OCI-LY7 (cell line): ENCODE data around the gene MYH8. TPM values are rescaled to one million over a fixed set of nuclear protein-coding genes. Genes with fewer than 3 reads are reported as not detected.

ENCODE experiments used
- BruUV-seq: library from RNA; stranded (reverse); fragments of 400-500 nt; replicated peaks from 2 replicates; lab custom pipeline; 2021; lab: Mats Ljungman, UMichigan
- CTCF ChIA-PET: fragments of 300-600 bp; sonication (Branson Sonifier 250); formaldehyde crosslinking; loops from one replicate; lab custom pipeline; 2022; ENCODE audit warnings: antibody characterized with exemption; ENCODE audit not compliant: unreplicated experiment; lab: Charles Lee
- POLR2A ChIA-PET: fragments of 300-600 bp; sonication (Branson Sonifier 250); formaldehyde crosslinking; loops from one replicate; lab custom pipeline; 2022; ENCODE audit warnings: antibody characterized with exemption; lab: Charles Lee
- DNase-seq: peaks from one replicate; pipeline ENCODE4 v3.0.0-alpha.2; 2015; ENCODE audit warnings: low spot score
- H2AFZ ChIP-seq: fragments of 200-600 bp; sonication (generic), shearing (Covaris generic); 2 replicates; pipeline ENCODE4 v1.6.1; 2014; ENCODE audit warnings: mild to moderate bottlenecking, antibody characterized with exemption, low read length, moderate library complexity
- H3K27ac ChIP-seq: fragments of 200-600 bp; sonication (generic); 2 replicates; pipeline ENCODE4 v1.5.1; 2014; ENCODE audit warnings: mixed run types, low read depth, mild to moderate bottlenecking, moderate library complexity, low read length, inconsistent platforms; ENCODE audit not compliant: poor library complexity, severe bottlenecking
- H3K36me3 ChIP-seq: fragments of 200-600 bp; sonication (generic); 2 replicates; pipeline ENCODE4 v1.6.1; 2014; ENCODE audit warnings: mild to moderate bottlenecking, antibody characterized with exemption, low read length, moderate library complexity, mixed read lengths; ENCODE audit not compliant: insufficient read depth
- H3K4me1 ChIP-seq: fragments of 200-600 bp; sonication (generic); 2 replicates; pipeline ENCODE4 v1.5.1; 2014; ENCODE audit warnings: mild to moderate bottlenecking, low read length; ENCODE audit not compliant: insufficient read depth, poor library complexity, severe bottlenecking
- H3K4me2 ChIP-seq: fragments of 200-600 bp; sonication (generic); 2 replicates; pipeline ENCODE4 v1.6.1; 2014; ENCODE audit warnings: mild to moderate bottlenecking, low read length
- H3K4me3 ChIP-seq: fragments of 200-600 bp; sonication (generic); 2 replicates; pipeline ENCODE4 v1.5.1; 2014; ENCODE audit warnings: mild to moderate bottlenecking, low read depth, low read length; ENCODE audit not compliant: poor library complexity, severe bottlenecking
- H3K79me2 ChIP-seq: fragments of 200-600 bp; sonication (generic); 2 replicates; pipeline ENCODE4 v1.6.1; 2016; ENCODE audit warnings: low read depth, mild to moderate bottlenecking, low read length, moderate library complexity, mixed read lengths; ENCODE audit not compliant: insufficient read depth
- H3K9me2 ChIP-seq: fragments of 200-600 bp; sonication (generic); 2 replicates; pipeline ENCODE4 v1.6.1; 2016; ENCODE audit warnings: mild to moderate bottlenecking, low read length, mixed read lengths; ENCODE audit not compliant: insufficient read depth
- H3K9me3 ChIP-seq: fragments of 200-600 bp; sonication (generic); 2 replicates; pipeline ENCODE4 v1.6.1; 2014; ENCODE audit warnings: mild to moderate bottlenecking, mixed run types, low read length, mixed read lengths
- H4K20me1 ChIP-seq: fragments of 200-600 bp; sonication (generic); 2 replicates; pipeline ENCODE4 v1.6.1; 2014; ENCODE audit warnings: mild to moderate bottlenecking, antibody characterized with exemption, low read length, moderate library complexity, mixed read lengths; ENCODE audit not compliant: insufficient read depth
- EZH2phosphoT487 ChIP-seq: fragments of 200-600 bp; sonication (generic); IDR thresholded peaks from 2 replicates; pipeline ENCODE4 v1.6.1; 2018; ENCODE audit warnings: low read depth, borderline replicate concordance, mild to moderate bottlenecking, mixed run types, antibody characterized with exemption, low read length, moderate library complexity, mixed read lengths
- intact Hi-C: fragments of 100-400 bp; cut with micrococcal nuclease; formaldehyde crosslinking; loops from one replicate; pipeline ENCODE4 v1.10.0; 2022; ENCODE audit not compliant: unreplicated experiment
- total RNA-seq, 2 experiments: library from RNA; depleted of rRNA in 1 of 2; stranded (reverse); fragments of >200 nt in 1 of 2; shearing (Covaris generic) in 1 of 2; gene quantifications; 2 replicates each; pipeline ENCODE4 v1.2.3, GENCODE V29; 2014 to 2022
- TF ChIP-seq, protein P1 (sequence below): fragments of 200-600 bp; sonication (generic); conservative IDR thresholded peaks from 2 replicates; pipeline ENCODE4 v1.5.1; 2014; ENCODE audit warnings: mild to moderate bottlenecking, antibody characterized with exemption, low read length, moderate library complexity, mixed read lengths

The MYH8 gene
- total RNA-seq, 2 experiments from 2014 or later, result not detected

DNA sequence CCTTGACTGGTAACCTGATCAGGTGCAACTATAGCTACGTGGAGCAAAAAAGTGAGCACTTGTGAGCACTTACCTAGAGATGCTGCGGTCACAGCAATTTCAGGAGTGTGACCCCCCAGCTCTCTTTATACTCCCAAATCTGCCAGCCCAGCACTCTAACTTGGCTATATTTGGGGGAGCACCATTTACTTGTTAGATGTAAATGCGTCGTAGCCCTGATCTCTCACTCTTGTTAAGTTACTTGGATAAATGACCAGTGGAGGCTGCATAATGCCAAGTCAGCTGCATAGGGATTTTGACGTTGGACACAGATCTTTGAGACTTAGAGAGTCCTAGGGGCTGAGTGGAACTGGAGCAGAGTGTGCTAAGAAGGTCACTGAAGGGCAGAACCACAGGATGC is 48.8 kb downstream of the MYH8 start, which contains the start of gene MYH13:
Gene MYH13 (minus strand): TSS at position 101 of the 400 bp plus-strand sequence. CDS start 8,476 bp downstream, outside the sequence.
- ChIA-PET CTCF (no interaction called here), POLR2A (no interaction called here)
- H3K4me2 ChIP-seq, result no peak within 1 kb of the TSS
- no peak for DNase-seq
- no peak within 1 kb of the TSS for H3K27ac ChIP-seq
- intact Hi-C loops, result no loop called here
- H3K9me3 ChIP-seq, result no peaks in the 10 kb centered on the region
- H3K79me2 ChIP-seq, result no peaks in the 10 kb centered on the region
- H3K9me2 ChIP-seq, result no peaks in the 10 kb centered on the region
- no peak within 1 kb of the TSS for H3K4me3 ChIP-seq
- BruUV-seq, result no TSS peak
- H4K20me1 ChIP-seq, result no peaks in the 10 kb centered on the region
- TF ChIP-seq, protein P1, sequence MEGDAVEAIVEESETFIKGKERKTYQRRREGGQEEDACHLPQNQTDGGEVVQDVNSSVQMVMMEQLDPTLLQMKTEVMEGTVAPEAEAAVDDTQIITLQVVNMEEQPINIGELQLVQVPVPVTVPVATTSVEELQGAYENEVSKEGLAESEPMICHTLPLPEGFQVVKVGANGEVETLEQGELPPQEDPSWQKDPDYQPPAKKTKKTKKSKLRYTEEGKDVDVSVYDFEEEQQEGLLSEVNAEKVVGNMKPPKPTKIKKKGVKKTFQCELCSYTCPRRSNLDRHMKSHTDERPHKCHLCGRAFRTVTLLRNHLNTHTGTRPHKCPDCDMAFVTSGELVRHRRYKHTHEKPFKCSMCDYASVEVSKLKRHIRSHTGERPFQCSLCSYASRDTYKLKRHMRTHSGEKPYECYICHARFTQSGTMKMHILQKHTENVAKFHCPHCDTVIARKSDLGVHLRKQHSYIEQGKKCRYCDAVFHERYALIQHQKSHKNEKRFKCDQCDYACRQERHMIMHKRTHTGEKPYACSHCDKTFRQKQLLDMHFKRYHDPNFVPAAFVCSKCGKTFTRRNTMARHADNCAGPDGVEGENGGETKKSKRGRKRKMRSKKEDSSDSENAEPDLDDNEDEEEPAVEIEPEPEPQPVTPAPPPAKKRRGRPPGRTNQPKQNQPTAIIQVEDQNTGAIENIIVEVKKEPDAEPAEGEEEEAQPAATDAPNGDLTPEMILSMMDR, result no peak
- no peak for TF ChIP-seq EZH2phosphoT487
- no peaks in the 10 kb centered on the region for H3K4me1 ChIP-seq
- no peaks in the 10 kb centered on the region for H3K36me3 ChIP-seq
- no peak within 1 kb of the TSS for H2AFZ ChIP-seq

GRCh38 chr17:10370016-10370608 is 51.6 kb downstream of the MYH8 start:
- Histone ChIP-seq H3K79me2 (no peaks in the 10 kb centered on the region), H3K4me1 (no peaks in the 10 kb centered on the region), H3K4me3 (no peak overlapping the region), H3K9me2 (no peaks in the 10 kb centered on the region), H3K4me2 (no peak overlapping the region), H3K36me3 (no peaks in the 10 kb centered on the region), H2AFZ (no peak overlapping the region), H3K9me3 (no peaks in the 10 kb centered on the region), H4K20me1 (no peaks in the 10 kb centered on the region), H3K27ac (no peak overlapping the region)
- ChIA-PET CTCF (no interaction called here), POLR2A (no interaction called here)
- BruUV-seq, result no TSS peak
- TF ChIP-seq, protein P1, result no peak
- no peak for TF ChIP-seq EZH2phosphoT487
- DNase-seq, result no peak
- intact Hi-C loops, result no loop called here

DNA sequence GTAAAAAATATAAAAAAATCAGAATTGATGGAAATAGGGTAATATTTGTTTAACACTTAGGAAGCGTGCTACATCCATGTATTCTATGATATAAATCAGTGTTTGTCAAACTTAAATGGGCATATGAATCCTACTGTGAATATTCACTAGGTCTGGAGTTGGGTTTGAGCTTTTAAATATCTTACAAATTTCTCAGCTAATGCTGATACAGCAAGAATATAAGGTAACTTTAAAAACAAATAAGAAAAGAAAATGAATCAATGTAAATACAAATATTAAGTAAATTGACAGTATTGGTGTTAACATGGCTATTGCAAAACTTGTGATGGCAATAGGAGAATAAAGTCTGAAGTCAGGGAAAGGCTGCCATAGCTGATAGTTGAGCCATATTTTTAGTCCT is 52.5 kb downstream of the MYH8 start:
- ChIA-PET CTCF (no interaction called here), POLR2A (no interaction called here)
- no peak overlapping the region for H3K4me3 ChIP-seq
- no peaks in the 10 kb centered on the region for H4K20me1 ChIP-seq
- no peak overlapping the region for H3K4me2 ChIP-seq
- H3K79me2 ChIP-seq, result no peaks in the 10 kb centered on the region
- intact Hi-C loops, result no loop called here
- no peak overlapping the region for H3K27ac ChIP-seq
- BruUV-seq, result no TSS peak
- no peaks in the 10 kb centered on the region for H3K9me3 ChIP-seq
- no peak overlapping the region for H2AFZ ChIP-seq
- no peaks in the 10 kb centered on the region for H3K4me1 ChIP-seq
- no peak for DNase-seq
- no peak for TF ChIP-seq EZH2phosphoT487
- TF ChIP-seq, protein P1, result no peak
- H3K9me2 ChIP-seq, result no peaks in the 10 kb centered on the region
- no peaks in the 10 kb centered on the region for H3K36me3 ChIP-seq
